HG03175 (cell line): Measurements from ENCODE around the gene SYK.
"Not testable (repeated sequence)": the region's sequence is repeated elsewhere in the genome, so short reads cannot be mapped to it uniquely, and the experiment has no call there.

Experiments used
- ATAC-seq: cut with Tn5 transposase; IDR thresholded peaks from one replicate; pipeline ENCODE4 v1.9.1; 2021; ENCODE audit warnings: mild to moderate bottlenecking, moderate library complexity; ENCODE audit not compliant: unreplicated experiment

The SYK gene

DNA sequence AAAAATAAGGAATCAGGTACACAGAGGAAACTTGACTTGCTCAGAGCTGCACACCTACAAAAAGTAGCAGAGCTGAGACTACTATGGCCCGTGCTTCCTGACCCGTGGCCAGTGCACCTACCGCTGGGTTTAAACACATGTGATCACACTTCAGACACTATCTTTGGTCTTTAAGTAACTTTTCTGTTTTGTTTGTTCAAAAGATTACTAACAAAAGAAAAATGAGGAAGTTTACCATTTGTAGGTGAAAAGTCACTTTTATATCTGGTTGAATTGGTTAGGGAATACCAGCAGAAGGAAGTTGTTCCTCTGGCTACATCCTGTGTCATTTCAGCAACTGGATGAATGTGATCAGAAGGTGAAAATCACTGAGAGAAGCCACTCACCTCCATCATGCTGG, 6.5 kb upstream of the SYK start:
- no peak for ATAC-seq

- ATAC-seq: peak; percentile 39
Measured at GRCh38 chr9:90795871-90796317, 5.7 kb upstream of the SYK start.

DNA sequence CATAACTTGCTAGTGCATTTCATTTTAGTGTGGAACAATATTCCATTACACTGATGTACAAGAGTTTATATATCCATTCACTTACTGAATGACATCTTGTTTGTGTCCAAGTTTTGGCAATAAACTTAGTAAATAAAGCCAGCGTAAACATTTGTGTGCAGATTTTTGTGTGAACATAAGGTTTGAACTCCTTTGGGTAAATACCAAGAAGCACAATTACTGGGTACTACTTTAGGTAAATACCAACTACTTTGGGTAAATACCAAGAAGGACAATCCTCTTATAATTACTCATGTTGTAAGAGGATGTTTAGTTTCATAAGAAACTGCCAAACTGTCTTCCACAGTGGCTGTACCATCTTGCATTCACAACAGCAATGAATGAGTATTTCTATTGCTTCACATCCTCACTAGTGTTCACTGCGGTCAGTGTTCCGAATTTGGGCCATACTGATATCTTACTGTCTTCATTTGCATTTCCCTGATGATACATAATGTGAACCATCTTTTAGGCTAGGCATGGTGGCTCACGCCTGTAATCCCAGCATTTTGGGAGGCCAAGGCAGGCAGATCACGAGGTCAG, 2.3 kb upstream of the SYK start:
- ATAC-seq: no peak

GRCh38 chr9:90801973-90802322, 329 bp downstream of the SYK start:
- no peak for ATAC-seq

DNA sequence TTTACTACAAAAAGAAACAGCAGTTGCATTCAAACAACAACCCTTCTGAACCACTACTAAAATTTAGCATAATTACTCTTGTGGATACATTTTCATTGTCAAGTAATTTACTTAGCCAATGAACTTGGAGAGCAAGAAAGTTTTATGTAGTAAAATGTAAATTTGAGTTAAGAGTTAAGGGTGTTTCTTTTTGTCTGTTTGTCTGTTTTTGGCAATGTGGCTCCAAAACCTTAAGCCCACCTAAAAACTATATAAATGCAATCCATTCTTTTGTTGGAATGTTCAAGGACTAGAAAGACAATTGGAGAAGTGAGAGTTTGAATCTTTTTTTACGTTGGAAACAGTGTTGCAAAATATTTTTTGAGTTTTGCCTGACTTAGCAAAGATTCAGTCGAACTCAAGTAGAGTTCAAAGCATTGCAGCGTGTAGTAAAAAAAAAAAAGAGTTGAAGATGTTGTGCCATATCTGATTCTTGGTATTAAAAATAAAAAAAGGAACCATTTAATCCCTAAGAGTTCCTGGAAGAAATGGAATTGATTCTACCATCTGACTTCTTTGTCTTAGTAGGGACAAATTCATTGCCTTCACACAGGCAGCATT, 867 bp downstream of the SYK start:
- no peak for ATAC-seq

- no peak for ATAC-seq
Measured at GRCh38 chr9:90803860-90804593, 2.4 kb downstream of the SYK start.

GRCh38 chr9:90805006-90805996, 3.7 kb downstream of the SYK start:
- no peak for ATAC-seq

DNA sequence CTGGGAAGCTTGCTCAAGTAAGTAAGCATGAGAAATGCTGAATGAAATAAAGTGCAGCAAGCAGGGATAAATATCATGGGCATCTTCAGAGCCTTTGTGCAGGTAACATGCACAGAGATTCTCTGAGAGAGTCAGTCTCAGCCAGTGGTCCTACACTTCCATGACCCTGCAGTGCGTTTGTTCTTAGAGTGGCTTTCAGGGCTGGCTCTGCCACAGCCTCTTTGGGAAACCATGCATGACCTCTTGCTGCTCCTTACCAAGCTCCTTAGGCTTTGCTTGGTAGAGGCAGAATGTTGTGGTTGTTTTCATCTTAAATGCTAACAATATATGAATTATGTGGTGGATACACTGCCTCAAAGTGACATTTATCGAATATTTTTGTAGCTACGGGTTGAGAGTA, 5.4 kb downstream of the SYK start:
- ATAC-seq: no peak

GRCh38 chr9:90808398-90808797, 6.8 kb downstream of the SYK start:
- no peak for ATAC-seq

DNA sequence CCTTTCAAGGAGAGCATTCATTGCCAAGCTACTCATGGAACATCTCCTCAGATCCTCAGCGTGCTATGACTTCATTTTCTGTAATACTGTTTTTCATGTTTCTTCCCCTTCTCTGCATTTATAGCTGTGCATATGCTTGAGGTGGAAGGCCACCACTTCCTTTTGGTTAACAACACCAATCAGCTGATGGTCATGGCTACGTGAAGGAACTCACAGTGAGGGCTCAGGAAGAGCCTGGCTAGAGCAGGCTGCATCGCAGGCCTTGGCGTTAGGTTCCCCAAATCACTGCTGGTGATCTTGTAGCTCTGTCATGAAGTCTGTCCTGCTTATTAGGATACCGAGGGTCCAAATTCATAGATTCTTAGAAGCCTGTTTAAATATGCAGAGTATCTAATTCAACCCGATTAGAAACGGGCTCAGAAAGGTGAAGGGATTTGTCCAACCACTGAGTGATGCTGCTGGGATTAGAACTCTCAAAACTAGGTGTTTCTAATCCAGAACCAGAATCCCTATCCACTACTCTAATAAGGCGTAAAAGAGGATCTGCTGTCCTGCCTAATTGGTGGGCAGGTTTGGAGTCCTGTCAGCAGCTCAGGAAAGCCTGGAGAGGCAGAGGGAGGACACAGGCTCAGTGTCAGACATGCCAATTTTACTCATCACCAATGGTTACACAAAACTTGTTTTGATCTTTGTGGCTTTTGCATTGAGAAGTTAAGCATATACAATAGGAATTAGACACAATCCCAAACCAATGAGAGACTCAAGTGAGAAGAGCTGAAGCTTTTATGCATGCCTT, 7.5 kb downstream of the SYK start:
- peak; percentile 63 for ATAC-seq

DNA sequence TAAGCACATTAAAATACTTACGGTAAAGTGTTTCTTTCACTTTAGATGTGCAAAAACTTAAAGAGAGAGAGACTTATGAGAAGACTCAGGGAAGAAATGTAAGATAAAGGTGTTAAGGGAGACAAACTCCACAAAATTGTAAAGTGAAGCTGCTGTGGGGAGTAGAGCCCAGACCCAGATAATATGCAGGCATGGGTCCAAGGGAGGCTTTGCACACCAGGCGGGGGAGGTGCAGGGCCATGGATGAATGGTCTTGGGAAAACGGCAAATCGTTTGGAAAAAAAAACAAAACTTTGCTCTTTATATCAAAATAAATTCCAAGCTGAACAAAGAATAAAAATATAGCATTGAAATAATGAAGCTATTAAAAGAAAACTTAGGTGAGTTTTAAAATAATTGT, 9.1 kb downstream of the SYK start:
- ATAC-seq: no peak

DNA sequence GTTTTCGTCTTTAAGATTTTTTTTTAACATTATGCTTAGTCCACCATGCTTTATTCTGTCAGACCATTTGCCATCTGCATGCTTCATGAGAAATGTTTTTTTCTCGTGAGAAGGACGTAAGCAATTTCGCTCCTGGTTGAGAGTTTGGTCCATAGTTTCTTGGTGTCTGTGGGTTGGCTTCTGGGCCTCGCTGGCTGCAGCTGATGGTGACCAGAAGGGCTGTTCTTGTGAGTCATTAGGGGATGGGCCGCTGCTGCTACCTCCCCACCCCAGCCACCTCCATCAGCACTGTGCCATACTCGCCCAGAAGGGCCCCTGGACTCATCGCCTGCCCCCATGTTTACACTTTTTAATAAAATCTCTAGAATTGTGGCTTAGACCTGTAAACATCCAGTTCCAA, 11.4 kb downstream of the SYK start:
- ATAC-seq: no peak

- no peak for ATAC-seq
Measured at GRCh38 chr9:90813523-90813922, 11.9 kb downstream of the SYK start.

DNA sequence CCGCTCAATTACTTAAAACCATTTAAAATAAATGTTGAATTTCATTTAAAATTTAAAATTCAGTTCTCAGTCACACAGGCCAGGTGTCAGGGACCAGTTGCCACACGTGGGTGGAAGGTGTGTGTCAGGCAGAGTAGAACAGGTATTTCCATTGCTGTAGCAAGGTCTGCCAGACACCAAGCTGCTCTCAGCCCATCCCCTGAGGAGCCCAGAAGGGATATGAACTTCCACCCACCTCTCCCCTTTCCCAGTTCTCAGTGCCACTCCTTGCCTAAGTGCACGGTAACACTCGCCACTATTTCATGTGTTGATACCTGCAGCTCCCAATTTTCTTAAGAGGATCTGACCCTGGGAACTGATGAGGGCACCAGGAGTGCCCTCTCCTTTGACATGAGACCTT, 12.7 kb downstream of the SYK start:
- ATAC-seq: no peak

DNA sequence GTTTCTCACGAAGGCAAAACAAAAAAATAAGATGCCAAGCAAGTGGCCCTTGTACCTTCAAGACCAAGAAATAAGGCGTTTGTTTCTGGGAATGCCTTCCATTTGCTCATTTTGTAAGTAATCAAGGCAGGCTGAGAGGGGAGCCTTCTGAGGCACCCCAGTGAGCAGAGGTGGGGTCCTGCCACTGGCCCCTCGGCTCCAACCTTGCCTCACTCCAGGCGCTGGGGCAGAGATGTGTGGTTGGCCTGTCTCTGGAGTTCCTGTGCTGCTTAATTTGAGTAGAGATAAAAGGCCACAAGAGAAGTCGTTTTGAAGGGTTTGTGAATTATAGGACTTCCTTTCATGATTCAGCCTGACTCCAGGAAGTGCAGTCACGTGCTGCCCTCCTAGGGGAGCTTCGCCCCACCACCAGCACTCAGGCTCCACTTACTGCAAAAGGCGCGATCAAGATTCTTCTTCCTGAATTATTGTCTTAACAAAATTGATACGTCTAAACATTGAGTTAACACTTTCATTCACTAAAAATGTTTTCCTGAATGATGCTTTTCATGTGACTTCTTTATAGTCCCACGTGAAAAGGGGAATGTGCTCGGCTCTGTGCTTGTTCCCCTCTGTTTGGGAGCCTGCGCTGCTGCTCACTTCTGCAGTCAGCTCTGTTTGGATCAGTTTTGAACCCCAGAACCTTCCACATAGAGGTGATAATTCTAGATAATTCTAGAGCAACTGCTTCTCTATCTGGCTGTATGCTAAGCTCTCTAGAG, 13.7 kb downstream of the SYK start:
- ATAC-seq: no peak

DNA sequence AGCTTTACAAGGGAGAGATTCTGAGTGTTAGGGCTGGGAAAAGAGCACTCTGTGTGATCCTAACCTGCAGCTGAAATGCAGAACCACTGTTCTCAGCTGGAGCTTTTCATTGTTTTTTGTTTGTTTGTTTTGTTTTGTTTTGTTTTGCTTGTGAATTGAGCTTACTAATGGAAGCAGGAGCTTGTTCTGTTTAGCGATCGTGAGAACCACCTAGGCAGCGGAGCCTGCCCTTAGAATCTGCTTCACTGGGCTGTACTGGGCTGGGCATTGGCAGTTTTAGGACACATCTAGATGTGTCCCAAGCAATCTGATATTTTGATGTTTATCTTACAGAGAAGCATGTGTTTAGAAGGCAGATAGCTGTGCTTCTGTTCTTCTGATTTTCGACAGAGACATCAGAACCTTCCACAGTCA, 14.3 kb downstream of the SYK start:
- no peak for ATAC-seq

GRCh38 chr9:90816690-90817089, 15.1 kb downstream of the SYK start:
- ATAC-seq: no peak

DNA sequence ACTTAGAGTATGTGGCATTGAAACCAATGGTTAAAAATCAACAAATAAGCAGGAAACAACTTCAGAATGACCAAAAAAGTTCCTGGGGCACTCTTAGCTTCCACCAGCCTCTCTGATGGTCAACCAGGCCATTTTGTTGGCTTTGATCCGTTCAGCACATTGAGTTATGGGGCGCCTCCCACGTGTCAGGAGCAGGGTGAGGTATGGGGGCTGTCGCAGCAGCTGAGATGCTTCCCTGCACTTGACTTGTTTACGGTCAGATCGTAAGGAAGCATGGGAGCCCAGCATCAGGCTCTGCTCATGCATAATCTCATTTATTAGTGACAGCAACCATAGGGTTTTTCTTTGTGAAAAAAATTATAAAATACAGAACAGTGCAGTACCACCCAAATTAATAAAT, 16.7 kb downstream of the SYK start:
- ATAC-seq: no peak

GRCh38 chr9:90820406-90820805, 18.8 kb downstream of the SYK start:
- not testable (repeated sequence) for ATAC-seq

- ATAC-seq: not testable (repeated sequence)
Measured at GRCh38 chr9:90821236-90821635, 19.6 kb downstream of the SYK start.
